ENCODE data around the gene NOTCH4.
"Not testable (repeated sequence)": the region's sequence is repeated elsewhere in the genome, so short reads cannot be mapped to it uniquely, and the experiment has no call there.

Gene NOTCH4

DNA sequence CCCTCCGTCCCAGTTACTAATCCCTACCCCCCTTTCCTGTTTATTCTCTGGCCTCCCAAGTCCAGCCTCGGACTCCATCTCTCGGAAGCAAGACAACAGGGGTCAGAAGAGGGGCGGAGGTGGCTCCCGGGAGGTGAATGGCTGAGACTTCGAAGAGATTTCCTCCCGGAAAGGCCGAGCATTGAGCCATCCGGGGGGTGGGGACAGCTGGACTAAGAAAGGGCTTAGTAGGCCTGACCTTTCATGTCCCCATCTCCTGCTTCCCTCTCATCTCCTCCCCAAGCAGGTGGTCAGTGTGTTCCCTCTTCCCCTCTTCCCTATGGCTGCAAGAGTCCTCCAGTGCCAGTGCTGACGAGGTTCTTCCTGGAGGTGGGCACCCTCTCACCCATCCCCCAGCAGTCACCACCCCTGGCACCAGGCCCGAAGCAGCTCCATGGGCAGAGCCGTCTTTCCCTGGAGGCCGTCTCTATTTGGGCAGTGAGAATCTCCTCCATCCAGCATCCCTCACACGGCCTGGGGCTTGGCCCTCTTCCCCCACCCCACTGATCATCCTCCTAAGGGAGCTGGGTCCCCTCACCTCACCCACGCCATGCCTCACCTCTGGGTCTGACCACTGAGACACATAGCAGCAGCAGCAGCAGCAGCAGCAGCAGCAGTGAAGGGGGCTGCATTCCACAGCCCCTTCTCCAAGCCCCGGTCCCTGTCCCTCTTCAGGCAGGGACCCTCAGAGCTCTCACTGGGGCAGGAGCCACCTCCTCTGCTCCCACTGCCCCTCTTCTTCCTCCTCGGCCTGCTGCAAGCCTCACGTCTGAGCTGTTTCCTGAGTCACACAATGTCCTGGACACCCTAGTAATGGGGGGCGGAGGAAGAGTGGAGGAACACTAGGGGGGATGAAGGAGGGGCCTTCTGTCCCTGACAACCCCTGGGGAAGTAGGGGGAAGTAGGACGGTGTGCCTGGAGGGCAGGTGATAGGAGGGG, at the start of gene NOTCH4:
NOTCH4 (minus strand) TSS at position 810 of the 978 bp plus-strand sequence; CDS start at position 671, 139 bp downstream.
- no peak for DNase-seq

DNA sequence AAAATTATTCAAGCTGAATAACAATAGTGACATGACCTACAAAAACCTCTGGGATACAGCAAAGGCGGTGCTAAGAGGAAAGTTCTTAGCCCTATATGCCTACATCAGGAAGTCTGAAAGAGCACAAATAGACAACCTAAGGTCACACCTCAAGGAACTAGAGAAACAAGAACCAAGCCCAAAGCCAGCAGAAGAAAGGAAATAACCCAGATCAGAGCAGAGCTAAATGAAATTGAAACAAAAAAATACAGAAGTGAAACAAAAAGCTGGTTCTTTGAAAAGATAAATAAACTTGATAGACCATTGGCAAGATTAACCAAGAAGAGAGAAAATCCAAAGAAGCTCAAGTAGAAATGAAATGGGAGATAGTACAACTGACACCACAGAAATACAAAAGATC, 47.6 kb upstream of the NOTCH4 start:
- no peak for DNase-seq

DNA sequence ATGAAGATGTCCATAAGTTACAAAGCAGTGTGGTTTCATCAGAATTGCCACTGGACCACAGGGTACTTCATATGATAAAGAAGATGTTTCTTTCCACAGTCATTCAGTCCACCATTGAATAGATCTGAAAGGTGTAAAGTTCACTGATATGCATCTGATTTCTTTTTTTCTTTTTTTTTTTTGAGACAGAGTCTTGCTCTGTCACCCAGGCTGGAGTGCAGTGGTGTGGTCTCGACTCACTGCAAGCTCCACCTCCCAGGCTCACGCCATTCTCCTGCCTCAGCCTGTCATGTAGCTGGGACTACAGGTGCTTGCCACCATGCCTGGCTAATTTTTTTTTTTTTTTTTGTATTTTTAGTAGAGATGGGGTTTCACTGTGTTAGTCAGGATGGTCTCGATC, 44.6 kb upstream of the NOTCH4 start:
- not testable (repeated sequence) for DNase-seq

DNA sequence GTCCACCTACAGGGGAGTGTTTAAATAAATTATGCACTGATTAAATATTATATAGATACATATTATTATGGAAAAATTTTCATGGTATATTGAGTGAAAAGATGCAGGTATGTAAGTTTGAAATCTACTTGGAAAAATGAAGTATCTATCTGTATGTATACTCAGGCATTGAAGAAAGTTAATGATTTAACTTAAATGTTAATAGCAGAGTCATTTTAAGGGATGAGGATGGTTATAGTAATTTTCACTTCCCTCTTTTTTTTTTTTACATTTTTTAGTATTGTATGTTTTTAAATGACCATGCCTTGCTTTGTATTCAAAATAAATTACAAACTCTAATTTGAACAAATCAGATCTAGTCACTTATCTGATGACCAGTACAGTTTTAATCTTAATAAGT, 43.2 kb upstream of the NOTCH4 start:
- DNase-seq, result no peak

DNA sequence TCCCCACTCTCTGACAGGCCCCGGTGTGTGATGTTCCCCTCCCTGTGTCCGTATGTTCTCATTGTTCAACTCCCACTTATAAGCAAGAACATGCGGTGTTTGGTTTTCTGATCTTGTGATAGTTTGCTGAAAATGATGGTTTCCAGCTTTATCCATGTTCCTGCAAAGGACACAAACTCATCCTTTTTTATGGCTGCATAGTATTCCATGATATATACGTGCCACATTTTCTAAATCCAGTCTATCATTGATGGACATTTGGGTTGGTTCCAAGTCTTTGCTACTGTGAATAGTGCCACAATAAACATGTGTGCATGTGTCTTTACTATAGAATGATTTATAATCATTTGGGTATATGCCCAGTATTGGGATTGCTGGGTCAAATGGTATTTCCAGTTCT, 33.4 kb upstream of the NOTCH4 start:
- DNase-seq, result not testable (repeated sequence)

DNA sequence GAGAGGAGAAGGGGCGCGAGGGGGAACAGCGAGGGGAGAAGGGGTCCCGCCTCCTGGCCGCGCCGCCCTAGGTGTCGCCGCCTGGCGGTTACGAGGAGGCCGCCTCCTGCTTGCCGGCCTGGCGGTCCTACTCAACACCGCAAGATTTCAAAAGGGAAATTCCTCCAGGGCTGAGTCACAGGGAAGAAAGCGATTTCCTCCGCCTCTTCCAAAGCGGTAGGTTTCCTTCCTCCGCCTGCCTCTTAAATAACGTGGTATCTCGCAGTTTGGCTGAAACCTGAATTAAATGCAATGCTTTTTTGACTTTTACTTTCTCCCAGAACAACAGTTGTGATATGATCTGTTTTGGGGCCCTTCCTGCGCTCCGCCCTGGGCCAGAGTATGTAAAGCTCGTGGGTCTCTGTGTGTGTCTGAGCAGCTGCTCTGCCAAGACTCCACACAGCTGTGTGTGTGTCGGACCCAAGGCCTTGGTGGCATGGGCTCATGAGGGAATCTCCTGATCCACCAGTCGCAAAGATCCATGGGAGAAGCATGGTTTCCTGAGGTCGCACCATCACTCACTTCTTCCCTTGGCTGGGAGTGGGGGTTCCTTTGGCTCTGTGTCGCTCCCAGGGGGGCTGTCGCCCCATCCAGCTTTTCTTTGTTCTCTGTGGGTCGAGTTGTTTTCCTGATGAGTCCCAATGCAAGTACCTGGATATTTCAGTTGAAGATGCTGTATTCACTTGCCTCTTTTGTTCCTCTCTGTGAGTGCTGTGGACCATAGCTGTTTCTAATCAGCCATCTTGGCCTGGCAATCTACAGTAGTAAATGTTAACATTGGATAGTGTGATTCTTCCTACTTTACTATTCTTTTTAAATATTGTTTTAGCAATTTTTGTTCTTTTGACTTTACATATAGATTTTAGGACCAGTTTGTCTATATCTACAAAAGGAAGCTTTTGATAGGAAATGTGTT, 31.6 kb upstream of the NOTCH4 start:
- DNase-seq, result peak; percentile 62 to 76

DNA sequence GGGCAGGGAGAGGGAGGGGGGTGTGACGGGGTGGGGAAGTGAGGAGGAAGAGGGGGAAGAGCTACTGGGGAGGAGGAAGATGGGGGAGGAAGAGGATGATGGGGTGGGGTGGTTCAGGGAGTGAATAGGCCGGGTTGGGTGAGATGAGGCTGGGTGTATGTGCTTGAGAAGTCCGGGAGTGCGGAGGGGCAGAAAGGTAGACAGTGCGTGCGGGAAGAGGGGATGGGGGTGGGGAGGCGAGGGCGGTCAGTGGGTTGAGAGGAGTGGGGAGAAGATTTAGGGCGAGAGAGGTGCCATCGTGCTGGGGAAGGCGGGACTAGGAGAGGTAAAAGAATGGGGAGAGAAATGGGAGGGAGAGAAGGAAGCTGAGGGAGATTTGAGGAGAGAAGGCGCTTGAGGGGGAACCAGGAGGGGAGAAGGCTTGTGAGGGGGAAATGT, 30.9 kb upstream of the NOTCH4 start:
- DNase-seq, result no peak

DNA sequence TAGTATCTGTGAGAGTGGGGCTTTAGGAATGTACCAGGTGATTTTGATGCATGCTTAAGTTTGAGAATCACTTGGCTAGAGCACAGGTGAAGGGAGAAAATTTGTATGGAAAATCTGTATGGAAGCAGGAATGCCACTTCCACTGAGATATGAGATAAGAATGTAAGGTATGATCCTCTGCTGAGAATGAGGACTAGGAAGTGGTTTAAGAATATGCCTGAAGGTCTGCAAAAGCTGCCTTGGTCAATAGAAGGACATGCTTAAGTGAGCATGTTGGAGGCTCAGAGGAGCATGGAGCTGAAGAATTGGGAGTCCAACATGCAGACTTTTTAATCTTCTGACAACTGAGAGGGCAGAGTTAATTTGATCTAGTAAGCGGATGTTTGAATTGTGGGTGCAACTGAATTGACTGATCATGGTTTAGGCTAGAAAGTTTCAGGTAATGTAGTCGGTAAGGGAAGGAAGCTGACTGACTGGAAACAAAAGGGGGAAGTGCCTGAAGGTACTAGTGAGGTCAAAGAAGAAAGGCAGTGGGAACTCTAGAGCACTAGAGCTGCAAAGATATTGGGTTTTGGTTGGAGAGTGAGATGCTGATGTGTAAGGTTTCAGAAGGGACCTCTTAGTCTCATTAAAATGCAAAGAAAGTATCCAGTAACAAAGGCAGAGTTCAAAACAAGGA, 28.6 kb upstream of the NOTCH4 start:
- DNase-seq, result no peak

DNA sequence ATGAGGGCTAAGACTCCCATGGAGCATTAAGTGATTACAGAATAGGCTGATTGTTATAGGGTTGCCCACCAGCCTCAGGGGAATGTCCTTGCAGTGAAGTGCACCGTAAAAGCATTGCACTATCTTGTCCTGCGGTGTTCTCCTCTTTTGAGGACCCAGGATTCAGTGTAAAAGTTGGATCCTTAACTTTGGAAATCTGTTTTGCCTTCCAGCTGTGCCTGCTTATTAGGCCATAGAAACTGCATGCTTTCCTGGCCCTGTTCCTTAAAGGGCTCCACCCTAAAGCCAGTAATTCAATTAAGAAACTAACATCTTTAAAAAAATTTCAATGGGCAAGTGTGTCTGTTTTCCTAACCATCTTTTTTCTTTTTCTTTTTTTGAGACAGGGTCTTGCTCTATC, 25.4 kb upstream of the NOTCH4 start:
- no peak for DNase-seq

DNA sequence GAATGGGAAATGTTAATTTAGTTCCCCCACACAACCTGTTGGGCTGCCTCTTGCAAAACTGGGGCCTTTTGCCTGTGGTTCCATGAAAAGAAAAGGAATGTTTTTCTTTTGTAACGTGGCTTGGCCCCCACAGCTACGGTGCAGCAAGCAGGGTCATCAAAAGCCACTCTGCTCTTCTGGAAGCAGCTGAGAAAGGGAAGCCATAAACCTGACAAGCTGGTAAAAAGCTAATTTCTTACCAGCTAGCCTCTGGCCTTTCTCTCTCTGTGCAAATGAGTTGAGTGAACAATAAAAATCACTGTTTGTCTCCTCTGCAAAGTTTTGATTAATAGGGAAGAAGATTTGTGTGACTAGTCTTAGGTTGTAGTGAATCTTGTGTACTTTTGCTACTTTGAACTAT, 23.5 kb upstream of the NOTCH4 start:
- DNase-seq, result no peak

DNA sequence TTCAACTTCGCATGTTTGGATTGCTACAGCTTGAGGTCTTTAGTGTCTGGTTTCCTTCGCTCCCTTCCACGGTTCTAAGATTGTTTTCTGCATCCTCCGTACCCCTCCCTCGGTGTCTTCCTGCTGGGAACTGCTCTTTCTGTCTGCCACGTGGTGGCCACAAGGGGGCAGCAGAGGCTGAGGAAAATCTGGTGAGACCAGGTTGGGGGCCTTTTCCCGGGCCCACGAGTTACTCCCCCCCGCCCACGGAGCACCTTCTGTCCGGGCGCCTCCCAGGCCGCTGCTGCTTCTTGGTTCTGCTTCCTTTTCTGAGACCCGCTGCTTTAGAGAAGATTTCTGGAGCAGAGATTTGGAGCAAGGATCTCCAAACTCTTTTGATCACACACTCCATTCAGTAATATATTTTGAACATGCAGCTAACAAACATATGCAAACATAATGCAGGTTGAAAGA, 21.1 kb upstream of the NOTCH4 start:
- DNase-seq, result peak; percentile 69 to 73

DNA sequence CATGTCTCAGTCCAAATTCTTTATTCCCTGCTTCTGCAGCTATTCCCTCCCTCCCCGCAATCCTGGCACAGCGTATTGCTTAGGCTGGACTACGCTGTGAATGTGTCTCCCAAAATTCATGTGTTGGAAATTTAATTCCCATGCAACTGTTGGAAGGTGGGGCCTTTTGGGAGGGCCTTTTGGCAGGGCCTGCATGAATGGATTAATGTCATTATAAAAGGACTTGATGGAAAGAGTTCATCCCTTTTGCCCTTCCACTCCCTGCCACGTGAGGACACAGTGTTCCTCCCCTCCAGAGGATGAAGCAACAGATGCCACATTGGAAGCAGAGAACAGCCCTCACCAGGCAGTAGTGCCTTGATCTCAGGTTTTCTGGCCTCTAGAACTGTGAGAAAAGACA, 20.4 kb upstream of the NOTCH4 start:
- DNase-seq, result no peak

DNA sequence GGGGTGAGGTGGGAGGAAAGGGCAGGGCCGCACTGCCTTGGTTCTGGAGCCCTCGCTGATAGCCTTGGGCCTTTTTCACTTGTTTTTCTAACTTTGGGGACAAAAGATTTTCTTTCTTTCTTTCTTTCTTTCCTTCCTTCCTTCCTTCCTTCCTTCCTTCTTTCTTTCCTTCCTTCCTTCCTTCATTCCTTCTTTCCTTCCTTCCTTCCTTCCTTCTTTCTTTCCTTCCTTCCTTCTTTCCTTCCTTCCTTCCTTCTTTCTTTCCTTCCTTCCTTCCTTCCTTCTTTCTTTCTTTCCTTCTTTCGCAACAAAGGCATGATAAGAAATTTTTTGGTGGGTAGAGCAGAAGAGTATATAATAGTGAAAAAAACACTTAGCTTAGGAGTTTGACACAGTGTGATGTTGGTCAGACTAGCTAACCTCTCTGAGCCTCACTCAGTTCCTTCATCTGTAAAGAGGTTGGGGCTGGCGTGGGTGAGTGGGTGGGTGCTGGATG, 18.5 kb upstream of the NOTCH4 start:
- DNase-seq, result not testable (repeated sequence)

DNA sequence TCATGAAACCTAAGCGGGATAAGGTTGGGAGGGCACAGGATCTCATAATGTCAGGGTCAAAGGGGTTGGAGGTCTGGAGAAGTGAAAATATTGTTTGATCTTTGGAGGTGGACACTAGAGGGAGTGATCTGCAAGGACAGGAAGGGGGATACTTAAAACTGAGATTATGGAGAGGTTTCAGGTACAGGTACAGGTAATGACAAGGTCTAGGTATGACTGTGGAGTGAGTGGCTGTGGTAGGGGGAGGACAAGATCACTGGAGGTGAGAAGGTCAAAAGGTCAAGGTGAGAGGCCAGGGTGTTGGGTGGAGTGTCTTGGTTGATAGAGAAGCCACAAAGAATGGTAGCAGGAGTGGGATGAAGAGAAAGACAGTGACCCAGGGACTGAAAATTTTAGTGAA, 16.8 kb upstream of the NOTCH4 start:
- no peak for DNase-seq

DNA sequence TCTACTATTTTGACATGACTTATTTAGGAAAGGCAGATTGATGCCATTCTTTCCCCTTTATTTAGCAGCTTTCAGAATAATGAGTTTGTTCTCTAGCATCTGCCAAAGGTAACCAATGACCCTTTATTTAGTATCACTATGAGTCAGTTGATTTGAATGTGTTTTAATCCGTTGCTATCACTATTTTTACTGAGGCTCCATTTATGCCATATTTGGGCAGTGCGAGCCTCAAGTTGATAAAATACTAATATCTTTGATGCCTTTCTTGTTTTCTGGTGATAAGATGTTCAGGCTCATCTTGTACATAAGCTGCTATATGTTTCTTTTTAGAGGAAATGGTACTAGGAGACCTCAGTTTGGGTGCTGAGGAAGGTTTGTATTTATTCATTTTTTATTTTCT, 15.6 kb upstream of the NOTCH4 start:
- DNase-seq, result no peak

DNA sequence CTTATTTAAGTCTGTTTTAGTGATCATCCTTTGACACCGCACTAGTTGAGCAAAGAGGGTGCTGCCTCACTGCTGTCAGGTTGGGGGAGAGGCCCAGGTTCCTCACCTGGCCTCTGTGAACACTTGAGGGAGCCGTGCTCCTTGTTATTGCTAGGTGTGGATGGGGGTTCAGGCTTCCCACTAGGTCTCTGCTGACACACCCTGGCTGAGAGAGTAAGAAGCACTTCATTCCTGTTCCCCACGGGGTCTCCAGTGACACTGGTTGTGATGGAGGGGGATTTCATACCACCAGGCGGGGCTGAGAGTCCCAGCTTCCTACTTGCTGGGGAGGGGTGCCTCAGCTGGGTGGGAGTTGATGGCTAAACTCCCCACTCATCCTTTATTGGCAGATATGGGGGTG, 11.1 kb upstream of the NOTCH4 start:
- no peak for DNase-seq

DNA sequence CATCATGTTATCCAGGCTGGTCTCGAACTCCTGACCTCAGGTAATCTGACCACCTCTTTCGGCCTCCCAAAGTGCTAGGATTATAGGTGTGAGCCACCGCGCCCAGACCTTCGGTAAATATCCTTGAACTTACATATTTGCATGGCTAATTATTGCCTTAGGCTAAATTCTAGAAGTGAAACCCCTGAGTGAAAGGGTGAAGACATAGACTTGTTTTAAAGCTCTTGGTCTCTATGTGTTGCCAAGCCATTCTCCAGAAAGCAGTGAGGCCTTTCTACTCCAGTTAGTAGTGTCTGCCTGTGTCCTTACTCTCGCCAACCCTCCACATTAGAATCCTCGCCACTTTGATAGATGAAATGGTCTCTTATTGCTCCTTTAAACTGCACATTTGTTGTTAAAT, 2.6 kb upstream of the NOTCH4 start:
- DNase-seq, result no peak

DNA sequence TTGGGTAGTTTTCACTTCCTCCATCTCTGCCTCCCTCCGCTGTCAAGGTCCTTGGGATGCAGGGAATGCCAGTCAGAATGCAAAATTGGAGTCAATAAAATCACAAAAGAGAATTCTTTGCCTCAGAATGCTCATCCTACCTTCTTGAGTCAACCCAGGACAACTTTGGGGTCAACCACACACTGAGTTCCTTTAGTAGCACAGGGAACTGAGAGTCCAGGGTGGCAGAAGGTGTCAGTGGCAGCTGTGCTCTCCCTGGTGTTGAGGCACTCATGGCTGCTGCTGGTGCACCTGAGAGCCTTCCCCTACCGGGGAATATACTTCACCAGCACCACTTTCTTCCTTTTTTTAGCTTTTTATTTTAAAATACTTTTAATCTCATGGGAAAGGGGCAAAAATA, 829 bp upstream of the NOTCH4 start:
- no peak for DNase-seq

DNA sequence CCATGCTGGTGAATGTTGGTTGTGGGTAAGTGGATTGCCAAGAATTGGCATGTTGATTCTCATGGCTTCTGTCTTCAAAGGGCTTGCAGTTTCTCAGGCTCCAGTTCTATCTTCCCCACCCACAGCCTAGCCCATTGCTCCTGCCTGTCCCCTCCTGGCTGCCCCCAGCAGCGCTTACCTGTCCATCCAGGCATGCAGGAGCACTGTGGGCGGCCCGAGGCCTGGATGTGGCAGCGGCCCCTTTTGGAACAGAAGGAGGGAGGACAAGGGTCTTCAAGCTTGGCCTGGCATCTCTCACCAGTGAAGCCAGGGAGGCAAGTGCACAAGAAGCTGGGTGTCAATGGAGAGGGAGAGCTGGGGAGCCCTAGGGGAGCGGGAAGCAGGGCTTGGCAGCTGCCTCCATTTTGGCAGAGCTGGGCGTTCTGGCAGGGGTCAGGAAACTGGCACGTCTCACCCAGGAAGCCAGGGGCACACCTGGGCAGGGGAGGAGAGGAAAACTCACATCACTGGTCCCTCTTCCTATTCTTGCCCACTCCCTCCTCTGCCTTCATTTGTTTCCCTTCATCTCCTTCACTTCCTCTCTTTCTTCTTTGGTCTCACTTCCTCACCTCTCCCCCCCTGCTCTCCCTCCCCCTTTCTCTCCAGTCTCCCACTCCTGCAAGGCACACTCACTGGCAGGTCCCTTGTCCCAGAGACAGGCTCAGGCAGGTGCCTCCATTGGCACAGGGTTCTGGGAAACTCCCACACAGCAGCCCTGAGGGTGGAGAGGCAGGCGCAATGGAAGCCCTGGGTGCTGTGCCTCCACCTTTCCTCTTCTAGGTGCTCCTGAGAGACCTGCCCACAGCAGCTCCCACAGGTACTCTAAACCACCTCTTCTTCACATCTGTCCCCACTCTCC, 1.3 kb downstream of the NOTCH4 start:
- DNase-seq, result no peak

DNA sequence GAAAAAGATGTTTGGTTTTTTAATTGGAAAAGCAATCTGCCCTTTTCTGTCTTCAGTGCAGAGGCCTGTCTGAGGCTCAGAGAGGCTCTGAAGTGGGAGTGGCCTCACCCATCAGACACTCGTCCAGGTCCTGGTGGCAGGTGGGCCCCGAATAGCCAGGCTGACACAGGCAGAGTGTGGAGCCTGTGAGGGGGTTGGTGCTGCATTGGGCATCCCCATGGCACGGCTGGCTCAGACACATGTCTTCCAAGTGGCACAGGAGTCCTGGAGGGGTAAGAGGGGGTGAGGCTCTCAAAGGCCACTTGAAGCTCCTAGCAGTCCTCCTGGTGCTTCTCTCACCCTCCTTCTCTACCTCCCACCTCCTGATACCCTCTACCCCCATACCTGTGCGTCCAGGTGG, 3.8 kb downstream of the NOTCH4 start:
- DNase-seq, result no peak

DNA sequence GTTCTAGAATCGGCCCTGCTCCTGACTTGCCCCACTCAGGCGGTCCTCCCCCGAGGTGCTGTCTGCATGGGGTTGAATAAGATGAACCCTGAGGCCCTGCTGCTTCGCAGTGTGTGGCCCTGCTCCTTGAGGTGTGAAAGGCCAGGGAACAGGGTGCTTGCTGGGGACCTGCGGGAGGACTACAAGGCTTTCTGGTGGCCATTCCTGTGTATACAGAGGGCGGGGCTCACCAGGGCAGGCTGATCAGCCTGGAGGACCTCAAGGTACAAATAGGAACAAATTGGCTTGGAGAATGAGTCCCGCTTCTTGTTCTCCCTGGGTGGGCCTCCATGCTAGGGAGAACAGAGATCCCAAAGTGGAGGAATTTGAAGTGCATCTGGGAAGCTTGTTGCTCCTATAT, 5.7 kb downstream of the NOTCH4 start:
- DNase-seq, result no peak

DNA sequence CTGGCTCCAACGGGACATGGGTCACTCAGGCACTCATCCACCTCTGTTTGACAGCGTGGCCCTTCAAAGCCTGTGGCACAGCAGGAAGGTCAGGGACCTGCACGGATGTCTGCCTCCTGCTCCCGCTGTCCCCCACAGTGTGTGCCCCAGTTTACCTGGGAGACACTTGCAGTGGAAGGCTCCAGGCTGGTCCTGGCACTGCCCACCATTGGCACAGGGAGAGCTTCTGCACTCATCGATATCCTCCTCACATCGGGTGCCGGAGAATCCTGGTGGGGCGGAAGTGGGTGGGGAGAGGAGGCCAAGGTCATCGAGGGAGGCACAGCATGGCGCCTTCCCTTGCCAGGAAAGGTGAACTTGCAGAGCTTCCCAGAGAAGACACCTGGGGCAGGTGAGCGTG, 6.9 kb downstream of the NOTCH4 start:
- no peak for DNase-seq

Data from activated CD4-positive, alpha-beta T cell treated with anti-CD3 and anti-CD28 coated beads for 4 hours (primary cell).